Astrocyte of the spinal cord (primary cell): ENCODE data around the gene EFCAB8.

Experiments
- DNase-seq: peaks from one replicate; pipeline ENCODE4 v3.0.0; 2011; ENCODE audit warnings: low read depth, low spot score
- H3K4me3 ChIP-seq: 2 replicates; pipeline ENCODE4 v1.5.1; 2011; ENCODE audit warnings: low read depth, mild to moderate bottlenecking, low read length, moderate library complexity
- CTCF ChIP-seq: IDR thresholded peaks from 2 replicates; pipeline ENCODE4 v1.5.1; 2012; ENCODE audit warnings: low read depth, mild to moderate bottlenecking, low read length, inconsistent platforms
- in situ Hi-C: cut with HindIII; loops from 2 replicates; pipeline ENCODE4 v1.10.0; 2017; ENCODE audit warnings: low sequenced_read_pairs

The EFCAB8 gene

GRCh38 chr20:32870985-32871384 is 12.3 kb downstream of the EFCAB8 start:
- no peak overlapping the region for H3K4me3 ChIP-seq
- TF ChIP-seq CTCF = no peak
- in situ Hi-C loops = no loop called here
- DNase-seq = no peak

GRCh38 chr20:32871627-32872160 is 13.0 kb downstream of the EFCAB8 start:
- no peak overlapping the region for H3K4me3 ChIP-seq
- in situ Hi-C loops = no loop called here
- no peak for DNase-seq
- no peak for TF ChIP-seq CTCF

DNA sequence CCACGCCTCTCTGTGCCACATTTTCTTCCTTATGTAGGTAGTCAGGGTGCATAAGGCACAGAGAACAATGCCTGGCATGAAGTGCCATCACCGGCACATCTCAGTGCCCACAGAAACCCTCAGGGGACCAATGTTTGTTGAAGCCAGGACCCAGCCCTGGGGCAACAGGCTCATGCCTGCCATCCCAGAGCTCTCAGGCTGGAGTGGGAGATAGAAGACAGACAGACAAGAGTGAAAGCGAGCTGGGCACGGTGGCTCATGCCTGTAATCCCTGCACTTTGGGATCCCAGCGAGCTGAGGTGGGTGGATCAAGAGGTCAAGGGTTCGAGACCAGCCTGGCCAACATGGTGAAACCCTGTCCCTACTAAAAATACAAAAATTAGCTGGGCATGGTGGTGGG is 13.5 kb downstream of the EFCAB8 start:
- in situ Hi-C loops = no loop called here
- TF ChIP-seq CTCF = no peak
- no peak overlapping the region for H3K4me3 ChIP-seq
- DNase-seq = no peak

DNA sequence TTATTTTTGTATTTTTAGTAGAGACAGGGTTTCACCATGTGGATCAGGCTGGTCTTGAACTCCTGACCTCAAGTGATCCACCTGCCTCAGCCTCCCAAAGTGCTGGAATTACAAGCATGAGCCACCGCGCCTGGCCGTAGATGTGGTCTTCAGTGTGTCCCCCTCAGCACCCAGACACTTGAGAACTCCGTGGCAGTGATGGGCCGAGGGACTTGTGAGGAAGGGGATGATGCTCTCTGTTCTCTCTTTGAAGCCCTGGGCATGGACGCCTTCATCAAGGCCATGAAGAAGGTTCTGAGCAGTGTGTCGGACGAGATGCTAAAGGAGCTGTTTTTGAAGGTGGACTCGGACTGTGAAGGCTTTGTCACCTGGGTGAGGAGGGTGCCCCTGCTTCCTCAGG is 16.9 kb downstream of the EFCAB8 start:
- no peak overlapping the region for H3K4me3 ChIP-seq
- in situ Hi-C loops = no loop called here
- DNase-seq = no peak
- TF ChIP-seq CTCF = no peak

- DNase-seq = peak; percentile 56
- in situ Hi-C loops = no loop called here
- H3K4me3 ChIP-seq = no peak overlapping the region
- TF ChIP-seq CTCF = no peak
These were observed 18.8 kb downstream of the EFCAB8 start for GRCh38 chr20:32877507-32877906.

GRCh38 chr20:32878820-32879219 is 20.1 kb downstream of the EFCAB8 start:
- no peak for DNase-seq
- TF ChIP-seq CTCF = no peak
- in situ Hi-C loops = no loop called here
- H3K4me3 ChIP-seq = no peak overlapping the region

- no peak for DNase-seq
- no peak for TF ChIP-seq CTCF
- in situ Hi-C loops = no loop called here
- no peak overlapping the region for H3K4me3 ChIP-seq
These were observed 20.8 kb downstream of the EFCAB8 start for GRCh38 chr20:32879538-32879937.
